HG03520 (cell line): Measurements from ENCODE around the gene ARID1A.
"Not testable (repeated sequence)": the region's sequence is repeated elsewhere in the genome, so short reads cannot be mapped to it uniquely, and the experiment has no call there.

Source experiments
- ATAC-seq: cut with Tn5 transposase; IDR thresholded peaks from one replicate; pipeline ENCODE4 v1.9.1; 2021; ENCODE audit warnings: mild to moderate bottlenecking, moderate library complexity; ENCODE audit not compliant: unreplicated experiment

The ARID1A gene

GRCh38 chr1:26697978-26698849 is 2.4 kb downstream of the ARID1A start:
- ATAC-seq: no peak

DNA sequence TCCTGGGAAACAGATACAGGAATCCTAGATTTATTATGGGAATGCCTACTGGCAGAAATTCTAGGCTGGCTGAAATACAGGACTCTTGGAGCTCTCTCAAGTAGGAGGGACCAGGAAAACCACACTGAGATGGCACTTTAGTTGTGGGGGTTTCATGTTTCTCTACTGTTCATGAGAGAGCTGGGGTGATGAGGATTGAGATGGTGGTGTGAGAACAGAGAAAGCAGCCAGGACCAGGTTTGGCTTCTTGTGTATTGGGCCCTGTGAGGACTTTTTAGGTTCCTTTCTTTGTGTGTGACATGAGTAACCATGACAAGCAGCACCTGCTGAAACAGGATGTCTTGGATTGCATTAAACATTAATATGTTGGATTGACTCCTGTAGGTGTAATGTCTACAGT is 4.9 kb downstream of the ARID1A start:
- no peak for ATAC-seq

DNA sequence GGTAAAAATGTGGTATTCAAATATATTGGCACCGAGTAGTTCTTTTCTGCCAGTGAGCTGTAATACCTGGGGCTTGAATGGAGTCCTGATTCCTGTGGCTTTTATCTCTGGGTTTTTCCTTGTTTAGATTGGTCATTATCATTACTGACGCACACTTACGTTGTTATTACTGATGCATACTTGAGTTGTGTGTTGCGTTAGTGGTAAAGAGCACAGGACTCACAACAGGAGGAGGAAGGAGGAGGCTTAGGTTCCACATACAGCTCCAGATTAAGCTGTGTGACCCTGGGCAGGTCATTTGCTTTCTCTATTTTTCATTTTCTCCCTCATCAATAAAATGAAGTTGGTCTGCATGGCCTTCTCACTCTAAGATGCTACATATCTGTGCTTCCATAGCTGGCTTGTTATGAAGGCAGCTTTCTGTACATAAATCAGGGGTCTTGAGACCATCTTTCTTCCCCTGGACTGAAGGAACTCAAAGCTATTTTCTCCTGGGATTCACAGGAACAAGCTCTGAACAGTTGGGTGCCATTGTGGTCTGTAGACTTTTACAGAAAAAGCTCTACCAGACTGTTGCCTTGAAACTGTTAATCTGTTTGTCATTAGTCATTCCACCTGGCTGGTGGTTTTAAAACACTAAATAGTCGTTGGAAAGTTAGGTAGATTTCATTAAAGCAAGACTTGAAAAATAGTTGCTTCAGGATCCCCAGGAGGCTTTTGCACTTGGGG is 5.6 kb downstream of the ARID1A start:
- ATAC-seq: no peak

DNA sequence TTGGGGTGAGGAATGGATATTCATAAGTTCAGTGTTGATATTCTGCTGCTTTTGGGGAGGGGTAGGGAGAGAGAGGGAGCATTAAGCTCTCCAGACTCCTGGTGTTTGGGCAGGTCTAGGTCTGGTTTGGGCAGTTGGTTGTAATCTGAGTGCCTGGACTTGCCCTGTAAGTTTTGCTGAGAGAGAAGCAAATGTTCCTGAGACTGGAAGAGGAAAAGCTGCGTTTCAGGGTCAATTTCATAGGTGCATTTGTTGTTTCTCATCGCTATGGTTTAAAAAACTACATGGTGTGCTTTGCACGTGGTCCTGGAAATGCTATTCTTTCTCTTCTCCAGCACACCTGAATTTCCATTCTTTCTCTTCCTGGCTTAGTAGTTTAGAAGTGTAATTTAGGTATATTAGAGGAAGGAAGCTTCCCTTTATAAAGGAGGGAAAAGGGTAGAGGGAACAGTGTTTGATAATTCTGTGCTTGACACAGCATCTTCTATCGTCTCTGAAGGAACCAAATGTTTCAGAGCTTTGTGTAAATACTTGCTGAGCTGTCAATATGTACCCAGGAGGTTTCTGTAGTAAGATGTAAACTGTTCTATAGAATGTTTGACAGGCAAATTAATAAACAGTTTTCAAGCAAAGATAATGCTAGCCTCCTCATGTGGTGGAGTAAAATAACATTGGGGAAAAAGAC is 6.3 kb downstream of the ARID1A start:
- no peak for ATAC-seq

DNA sequence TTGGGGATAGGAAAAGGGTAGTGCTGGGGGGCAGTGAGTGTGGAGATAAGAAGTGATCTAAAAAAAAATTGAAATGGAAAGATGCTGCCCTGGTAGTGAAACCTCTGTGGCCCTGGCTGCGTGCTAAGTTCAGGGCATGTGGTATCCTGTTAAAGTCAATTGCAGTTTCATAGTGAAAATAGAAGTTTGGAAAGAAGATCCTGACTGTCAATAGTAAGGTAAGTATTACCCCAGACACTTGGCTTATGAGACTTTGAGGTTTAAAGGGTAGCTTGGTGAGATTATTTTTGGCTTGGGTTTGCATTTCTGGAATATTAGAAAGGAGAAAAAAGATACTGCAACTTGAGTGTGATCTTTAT is 6.8 kb downstream of the ARID1A start:
- ATAC-seq: no peak

DNA sequence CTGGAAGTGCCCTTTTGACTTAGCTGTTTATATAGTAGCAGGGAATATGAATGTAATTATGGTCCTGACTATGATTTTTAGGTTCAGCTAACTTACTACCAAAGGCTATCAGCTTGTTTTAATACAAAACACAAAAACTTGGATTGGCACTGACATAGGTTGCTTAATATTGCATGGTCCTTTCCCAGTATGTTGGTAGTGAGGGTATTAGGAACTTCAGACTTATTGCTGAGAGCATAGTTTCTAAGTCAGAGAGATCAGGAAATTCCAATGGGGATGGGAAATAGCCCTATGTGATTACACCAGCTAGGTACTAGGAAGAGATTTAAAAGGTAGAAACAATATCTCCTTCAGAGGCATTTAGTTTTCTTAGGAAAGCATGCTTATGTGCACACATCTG is 7.7 kb downstream of the ARID1A start:
- ATAC-seq: no peak

GRCh38 chr1:26704629-26705028 is 8.8 kb downstream of the ARID1A start:
- no peak for ATAC-seq

DNA sequence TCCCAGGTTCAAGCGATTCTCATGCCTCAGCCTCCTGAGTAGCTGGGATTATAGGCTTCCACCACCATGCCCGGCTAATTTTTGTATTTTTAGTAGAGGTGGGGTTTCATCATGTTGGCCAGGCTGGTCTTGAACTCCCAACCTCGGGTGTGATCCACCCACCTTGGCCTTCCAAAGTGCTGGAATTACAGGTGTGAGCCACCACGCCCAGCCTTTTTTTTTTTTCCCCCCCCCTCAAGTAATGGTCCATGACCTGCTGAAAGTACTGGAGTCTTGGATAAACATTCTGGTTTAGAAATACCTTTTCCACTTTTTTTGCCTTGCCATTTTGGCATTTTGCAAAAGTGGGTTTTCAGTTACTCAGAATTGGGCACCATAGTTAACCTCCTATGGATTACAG is 9.4 kb downstream of the ARID1A start:
- ATAC-seq: not testable (repeated sequence)

DNA sequence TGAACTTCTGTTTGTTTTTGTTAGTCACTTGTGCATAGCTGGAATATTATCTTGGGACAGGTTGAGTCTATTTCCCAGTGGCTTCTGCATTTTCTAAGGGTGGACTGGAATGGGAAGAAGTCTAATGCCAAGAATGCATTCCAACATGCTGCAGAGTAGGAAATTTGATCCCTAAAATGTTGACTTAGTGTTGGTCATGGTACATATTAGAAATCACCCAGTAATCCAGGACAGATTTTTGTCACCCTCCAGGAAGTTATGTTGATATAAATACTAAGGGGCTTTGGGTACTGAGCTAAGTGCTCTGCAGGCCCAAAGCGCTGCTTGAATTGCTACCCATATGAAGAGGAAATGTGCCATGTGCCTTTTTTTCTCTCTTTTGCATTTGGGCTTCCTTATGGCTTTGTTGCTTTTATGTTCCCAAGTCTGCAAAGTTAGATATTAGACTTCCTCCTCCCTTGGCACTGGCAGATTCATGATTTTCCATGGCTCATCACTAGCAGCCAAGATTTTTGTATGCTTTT is 10.0 kb downstream of the ARID1A start:
- ATAC-seq: no peak

DNA sequence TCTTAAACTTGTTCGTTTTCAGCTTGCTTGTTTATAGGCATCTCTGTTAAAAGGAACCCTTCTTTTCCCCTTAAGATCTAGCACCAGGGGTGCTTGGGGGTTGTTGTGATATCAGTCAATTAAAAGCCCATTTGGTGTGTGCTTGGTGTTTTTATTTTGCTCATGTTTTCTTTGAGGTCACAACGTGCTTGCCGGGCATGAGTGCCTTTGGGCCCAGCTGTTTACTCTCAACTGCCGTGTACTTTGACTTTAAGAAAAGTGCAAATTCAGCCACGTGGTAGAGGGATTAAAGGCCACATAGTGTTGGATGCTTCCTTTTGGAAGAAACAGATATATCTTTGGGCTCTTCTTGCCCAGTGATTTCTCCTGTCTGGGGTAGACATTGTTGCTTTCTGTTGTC is 10.5 kb downstream of the ARID1A start:
- no peak for ATAC-seq

GRCh38 chr1:26710811-26711210 is 15.0 kb downstream of the ARID1A start:
- ATAC-seq: no peak

DNA sequence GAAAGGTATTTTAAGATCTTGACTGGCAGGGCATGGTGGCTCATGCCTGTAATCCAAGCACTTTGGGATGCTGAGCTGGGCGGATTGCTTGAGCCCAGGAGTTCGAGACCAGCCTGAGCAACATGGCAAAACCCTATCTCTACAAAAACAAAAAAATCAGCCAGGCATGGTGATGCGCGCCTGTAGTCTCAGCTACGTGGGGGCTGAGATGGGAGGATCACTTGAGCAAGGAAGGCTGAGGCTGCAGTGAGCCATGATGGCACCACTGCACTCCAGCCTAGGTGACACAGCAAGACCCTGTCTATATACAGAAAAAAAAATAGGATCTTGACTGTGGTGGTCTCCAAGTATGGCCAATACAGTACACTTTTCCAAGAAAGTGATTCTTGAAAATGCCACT is 16.0 kb downstream of the ARID1A start:
- no peak for ATAC-seq

- no peak for ATAC-seq
Measured at GRCh38 chr1:26717017-26717491, 21.2 kb downstream of the ARID1A start.

DNA sequence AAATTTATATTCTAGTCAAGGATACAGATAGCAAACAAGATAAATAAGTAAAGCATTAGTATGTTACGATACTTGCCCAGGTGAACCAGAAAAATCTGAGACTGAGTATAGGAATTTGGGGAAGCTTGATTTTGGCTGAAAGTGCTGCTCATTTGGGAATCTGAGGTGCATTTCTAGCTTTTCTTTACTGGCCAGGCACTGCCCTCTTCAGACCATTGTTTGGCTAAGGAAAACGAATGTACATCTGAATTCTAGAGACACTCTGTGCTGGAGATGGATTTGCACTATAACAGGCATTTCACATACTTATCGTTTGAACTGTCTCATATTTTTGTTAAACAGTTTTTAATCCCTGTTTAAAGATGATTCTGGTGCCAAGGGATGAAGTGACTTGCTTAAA is 23.4 kb downstream of the ARID1A start:
- ATAC-seq: no peak

DNA sequence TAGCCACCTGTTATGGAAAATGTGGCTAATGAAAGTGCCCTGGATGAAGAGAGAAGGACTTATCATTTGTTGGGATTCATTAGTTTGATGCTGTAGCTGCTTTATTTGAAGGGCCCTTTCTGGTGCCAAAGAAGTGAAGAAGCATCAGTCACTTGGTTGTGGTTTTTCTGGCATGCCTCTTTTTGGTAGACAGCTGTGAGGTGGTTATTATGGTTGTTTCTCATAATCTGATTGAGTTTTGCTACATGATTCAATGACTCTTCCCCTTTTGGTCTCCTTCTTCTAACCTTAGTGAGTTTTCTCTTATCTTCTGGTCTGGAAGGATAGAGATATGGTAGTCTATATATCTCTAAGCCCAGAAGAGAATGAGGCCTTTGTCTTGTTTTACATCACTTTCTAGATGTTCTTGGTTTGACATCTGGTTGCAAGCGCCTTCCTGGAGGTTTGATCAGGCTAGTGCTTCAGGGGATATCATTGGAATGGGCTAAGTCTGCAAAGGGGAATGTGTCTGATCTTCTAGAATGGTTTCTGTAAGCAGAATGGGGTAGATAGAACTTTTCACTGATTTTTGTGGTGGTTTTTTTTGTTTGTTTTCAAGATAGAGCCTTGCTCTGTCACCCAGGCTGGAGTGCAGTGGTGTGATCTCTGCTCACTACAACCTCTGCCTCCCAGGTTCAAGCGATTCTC is 26.0 kb downstream of the ARID1A start:
- ATAC-seq: no peak

DNA sequence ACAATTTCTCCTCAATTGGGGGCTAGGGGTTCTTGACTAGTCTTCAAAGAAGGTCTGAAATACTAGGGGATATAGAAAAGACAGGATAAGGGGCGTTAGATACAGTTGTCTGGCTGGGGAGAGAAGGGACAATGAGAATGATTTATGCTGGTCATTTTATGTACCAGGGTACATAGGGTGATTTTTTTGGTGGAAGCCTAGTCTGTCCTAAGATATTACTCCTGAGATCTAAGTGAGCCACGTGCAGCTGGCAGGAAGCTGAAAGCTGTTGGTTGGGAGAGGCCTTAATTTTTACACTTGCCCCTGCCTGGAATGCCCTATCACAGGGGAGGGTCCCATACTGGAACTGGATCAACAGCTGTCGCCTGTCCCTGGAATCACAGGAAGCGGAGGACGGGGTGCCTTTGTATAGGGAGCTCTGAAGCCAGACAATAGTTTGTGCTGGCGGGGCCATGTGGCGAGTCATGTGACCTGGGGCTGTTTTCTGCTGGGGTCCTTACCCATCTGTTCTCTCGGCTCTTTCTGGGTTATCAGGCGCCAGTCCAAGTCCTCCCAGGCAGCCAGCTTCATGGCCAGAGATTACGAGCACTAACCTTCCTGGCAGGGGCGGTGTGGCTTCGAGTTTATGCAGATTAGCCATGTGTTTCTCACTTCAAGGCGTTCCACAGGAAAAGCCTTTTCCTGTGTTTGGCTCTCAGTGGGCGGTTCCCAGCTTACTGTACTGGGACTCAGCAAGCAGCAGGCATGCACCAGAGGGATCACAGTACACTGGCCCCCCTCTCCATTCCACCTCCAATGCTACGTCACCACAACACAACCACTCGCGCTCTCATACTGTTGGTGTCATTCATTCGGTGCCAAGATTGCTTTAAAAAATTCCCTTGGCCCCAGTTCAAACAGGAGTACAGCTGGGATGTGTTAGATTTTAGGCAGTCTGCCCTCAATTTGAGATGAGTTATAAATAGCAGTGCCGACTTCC is 27.5 kb downstream of the ARID1A start:
- ATAC-seq: no peak

GRCh38 chr1:26724118-26724517 is 28.3 kb downstream of the ARID1A start:
- no peak for ATAC-seq

GRCh38 chr1:26724926-26725325 is 29.1 kb downstream of the ARID1A start:
- ATAC-seq: no peak

GRCh38 chr1:26725904-26726303 is 30.1 kb downstream of the ARID1A start:
- ATAC-seq: not testable (repeated sequence)

GRCh38 chr1:26726784-26727183 is 31.0 kb downstream of the ARID1A start:
- no peak for ATAC-seq
